Psoas muscle (tissue), 8 donors: ENCODE measurements around the gene DSC1. TPM values are rescaled to one million over a fixed set of nuclear protein-coding genes. Genes with fewer than 3 reads are reported as not detected.
"Not testable (repeated sequence)": the region's sequence is repeated elsewhere in the genome, so short reads cannot be mapped to it uniquely, and the experiment has no call there.

Experiments used
- ATAC-seq, 4 donors: fragments of 200-7000 bp; cut with Tn5 transposase; one replicate each; pipeline ENCODE4 v1.9.1; 2020; ENCODE audit warnings: moderate library complexity in 3 of 4, mild to moderate bottlenecking in 2 of 4
- DNase-seq, 2 donors: peaks; one replicate each; pipeline ENCODE4 v3.0.0-alpha.2; 2020
- H3K27ac ChIP-seq: fragments of 200-600 bp; one replicate; pipeline ENCODE4 v1.8.0; 2022
- H3K27me3 ChIP-seq, 3 donors: fragments of 200-600 bp in 1 of 3; one replicate each; pipeline versions ENCODE4 v1.6.1 to v1.8.0; 2013 to 2022; ENCODE audit warnings: low read length in 2 of 3, mild to moderate bottlenecking in 2 of 3, moderate library complexity in 1 of 3; ENCODE audit not compliant: insufficient read depth in 3 of 3
- H3K36me3 ChIP-seq, 2 donors: fragments of 200-600 bp in 1 of 2; one replicate each; pipeline versions ENCODE4 v1.6.1 to v1.8.0; 2013 to 2022; ENCODE audit warnings: low read depth in 1 of 2, mild to moderate bottlenecking in 1 of 2, moderate library complexity in 1 of 2; ENCODE audit not compliant: insufficient read depth in 1 of 2
- H3K4me1 ChIP-seq: fragments of 200-600 bp; one replicate; pipeline ENCODE4 v1.8.0; 2022
- H3K4me3 ChIP-seq: fragments of 200-600 bp; one replicate; pipeline ENCODE4 v1.8.0; 2022; ENCODE audit warnings: mild to moderate bottlenecking
- H3K9me3 ChIP-seq: fragments of 200-600 bp; one replicate; pipeline ENCODE4 v1.8.0; 2022
- WGBS, 3 donors: extraction: QIAGEN DNeasy Blood & Tissue Kit; methylation state at CpG; one replicate each; pipeline versions ENCODE4 v1.1.6 to v1.1.7; 2013; 5-methylcytosine and 5-hydroxymethylcytosine counted together
- intact Hi-C, 2 donors: fragments of 100-400 bp; cut with DNase I; formaldehyde crosslinking; loops; one replicate each; pipeline versions ENCODE4 v1.11.0 to v1.14.2; 2022
- polyA plus RNA-seq, 3 donors: library from polyadenylated mRNA; stranded (reverse); fragments of 200-250 nt; gene quantifications; one replicate each; pipeline ENCODE4 v1.2.3, GENCODE V29; 2013
- total RNA-seq, 4 donors: library from RNA; stranded (reverse); fragmentation: NEBNext Ultra II Directional in 2 of 4; extraction: Animal tissue kit (Norgen Biotek cat#: 25700) in 2 of 4; gene quantifications; one replicate each; pipeline versions ENCODE4 v1.2.1 to v1.2.4, GENCODE V29; 2021 to 2023
- TF ChIP-seq, protein P1 (sequence below): fragments of 200-600 bp; IDR thresholded peaks from one replicate; pipeline ENCODE4 v1.8.0; 2022; ENCODE audit warnings: antibody characterized with exemption
- donor health status: healthy with polysubstance abuse.
- donor health status: DM: no; HTN: no; CAD: no; lungs with moderate emphysema.
- donor health status: Bipolar disorder and iron deficiency.
- donor health status: healthy.
- donor health status: DM: yes; HTN: yes; CAD: no.
- donor health status: DM: no; HTN: no; CAD: no.
- donor health status: DM: no; HTN: no; CAD: no.
- donor health status: DM: yes; HTN: yes; CAD: no.

The DSC1 gene
- total and polyA plus RNA-seq, 7 donors, result not detected

DNA sequence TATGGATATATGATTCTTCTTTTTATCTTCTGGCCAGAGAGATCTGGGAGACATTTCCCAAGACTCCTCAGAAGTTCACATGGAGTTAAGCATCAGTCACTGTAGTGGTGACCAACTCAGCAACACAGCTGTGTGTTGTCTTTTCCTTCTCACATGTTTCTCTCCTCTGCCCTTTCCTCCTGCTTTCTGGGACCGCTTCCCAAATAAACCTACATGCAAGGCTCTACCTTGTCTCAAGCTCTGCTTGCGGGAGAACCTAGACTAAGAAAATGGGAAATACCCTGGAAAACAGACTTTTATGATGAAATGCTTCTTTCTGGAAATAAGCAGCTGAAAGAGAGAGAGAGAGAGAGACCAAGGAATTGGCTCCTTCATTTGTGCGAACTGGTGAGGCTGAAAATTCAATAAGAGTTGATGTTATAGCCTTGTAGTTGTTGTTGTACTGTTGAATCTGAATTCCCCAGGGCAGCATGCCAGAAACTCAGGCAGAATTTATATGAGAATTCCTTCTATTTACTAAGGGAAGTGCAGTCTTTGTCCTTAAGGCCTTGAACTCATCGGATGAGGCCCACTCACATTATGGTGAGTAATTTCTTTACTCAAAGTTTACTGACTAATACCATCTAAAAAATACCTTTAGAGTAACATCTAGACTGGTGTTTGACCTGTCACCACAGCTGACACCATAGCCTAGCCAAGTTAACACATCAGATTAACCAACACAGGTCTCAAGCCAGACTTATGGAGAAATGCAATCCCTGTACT, 22.7 kb upstream of the DSC1 start:
- TF ChIP-seq, protein P1, sequence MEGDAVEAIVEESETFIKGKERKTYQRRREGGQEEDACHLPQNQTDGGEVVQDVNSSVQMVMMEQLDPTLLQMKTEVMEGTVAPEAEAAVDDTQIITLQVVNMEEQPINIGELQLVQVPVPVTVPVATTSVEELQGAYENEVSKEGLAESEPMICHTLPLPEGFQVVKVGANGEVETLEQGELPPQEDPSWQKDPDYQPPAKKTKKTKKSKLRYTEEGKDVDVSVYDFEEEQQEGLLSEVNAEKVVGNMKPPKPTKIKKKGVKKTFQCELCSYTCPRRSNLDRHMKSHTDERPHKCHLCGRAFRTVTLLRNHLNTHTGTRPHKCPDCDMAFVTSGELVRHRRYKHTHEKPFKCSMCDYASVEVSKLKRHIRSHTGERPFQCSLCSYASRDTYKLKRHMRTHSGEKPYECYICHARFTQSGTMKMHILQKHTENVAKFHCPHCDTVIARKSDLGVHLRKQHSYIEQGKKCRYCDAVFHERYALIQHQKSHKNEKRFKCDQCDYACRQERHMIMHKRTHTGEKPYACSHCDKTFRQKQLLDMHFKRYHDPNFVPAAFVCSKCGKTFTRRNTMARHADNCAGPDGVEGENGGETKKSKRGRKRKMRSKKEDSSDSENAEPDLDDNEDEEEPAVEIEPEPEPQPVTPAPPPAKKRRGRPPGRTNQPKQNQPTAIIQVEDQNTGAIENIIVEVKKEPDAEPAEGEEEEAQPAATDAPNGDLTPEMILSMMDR, result no peak
- 65 to 76% (median 74%) methylated on average over 4 of the region's 4 CpGs for WGBS, 3 donors
- Histone ChIP-seq H3K27me3 (no peaks in the 10 kb centered on the region), H3K9me3 (peaks cover 3% of the 10 kb centered on the region), H3K4me1 (no peaks in the 10 kb centered on the region), H3K27ac (no peak overlapping the region), H3K36me3 (no peaks in the 10 kb centered on the region), H3K4me3 (no peak overlapping the region)
- intact Hi-C loops, result no loop called here
- ATAC-seq (no peak), DNase-seq (no peak)

DNA sequence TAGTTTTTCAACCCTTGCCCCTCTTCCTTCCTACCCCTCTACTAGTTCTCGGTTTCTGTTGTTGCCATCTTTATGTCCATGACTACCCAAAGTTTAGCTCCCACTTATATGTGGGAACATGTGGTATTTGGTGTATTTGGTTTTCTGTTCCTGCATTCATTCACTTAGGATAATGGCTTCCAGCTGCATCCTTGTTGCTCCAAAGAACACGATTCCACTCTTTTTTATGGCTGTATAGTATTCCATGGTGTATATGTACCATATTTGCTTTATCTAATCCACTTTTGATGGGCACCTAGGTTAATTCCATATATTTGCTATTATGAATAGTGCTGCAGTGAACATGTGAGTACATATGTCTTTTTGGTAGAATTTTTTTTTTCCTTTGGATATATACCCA, 20.6 kb upstream of the DSC1 start:
- no peaks in the 10 kb centered on the region for H3K27me3 ChIP-seq
- no peak for DNase-seq
- TF ChIP-seq, protein P1, result no peak
- no peak overlapping the region for H3K27ac ChIP-seq
- intact Hi-C loops, result no loop called here
- peaks cover 3% of the 10 kb centered on the region for H3K9me3 ChIP-seq
- no peaks in the 10 kb centered on the region for H3K4me1 ChIP-seq
- no peak overlapping the region for H3K4me3 ChIP-seq
- no peaks in the 10 kb centered on the region for H3K36me3 ChIP-seq
- ATAC-seq, result no peak
- WGBS, 3 donors, result 86 to 90% (median 88%) methylated on average over 2 of the region's 2 CpGs

DNA sequence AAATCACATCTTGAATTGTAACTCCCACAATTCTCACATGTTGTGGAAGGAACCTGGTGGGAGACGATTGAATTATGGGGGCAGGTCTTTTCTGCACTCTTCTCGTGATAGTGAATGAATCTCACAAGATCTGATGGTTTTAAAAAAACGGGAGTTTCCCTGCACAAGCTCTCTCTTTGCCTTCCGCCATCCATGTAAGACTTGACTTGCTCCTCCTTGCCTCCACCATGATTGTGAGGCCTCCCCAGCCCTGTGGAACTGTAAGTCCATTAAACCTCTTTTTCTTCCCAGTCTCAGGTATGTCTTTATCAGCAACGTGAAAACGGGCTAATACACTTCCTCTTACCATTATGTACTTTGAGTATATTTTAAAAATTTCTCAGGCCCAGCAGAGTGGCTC, 14.7 kb upstream of the DSC1 start:
- H3K4me1 ChIP-seq, H3K4me3 ChIP-seq, intact Hi-C loops, ATAC-seq, H3K9me3 ChIP-seq, H3K27ac ChIP-seq, H3K36me3 ChIP-seq, H3K27me3 ChIP-seq, DNase-seq: not testable (repeated sequence)
- 89 to 94% (median 90%) methylated on average over 6 of the region's 6 CpGs for WGBS, 3 donors

DNA sequence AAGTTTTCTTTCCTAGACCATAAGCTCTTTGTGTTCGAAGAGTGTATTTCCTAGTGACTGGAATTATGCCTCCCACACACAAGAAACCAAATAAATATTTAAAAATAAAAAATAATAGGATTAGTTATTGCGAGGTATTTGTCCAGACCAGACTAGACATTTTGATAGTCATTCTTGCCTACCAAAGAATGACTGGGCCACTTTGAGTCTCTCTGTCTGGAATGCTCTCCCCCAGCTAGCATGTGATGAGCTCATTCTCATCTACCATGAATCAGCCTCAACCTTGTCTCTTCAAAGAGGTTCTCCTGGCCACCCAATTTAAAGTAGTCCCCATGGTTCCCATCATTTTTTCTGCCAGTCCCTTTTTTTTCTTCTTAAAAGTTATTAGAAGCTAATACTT, 13.9 kb upstream of the DSC1 start:
- TF ChIP-seq, protein P1, result no peak
- ATAC-seq (no peak), DNase-seq (no peak)
- intact Hi-C loops, result no loop called here
- Histone ChIP-seq H3K9me3 (no peaks in the 10 kb centered on the region), H3K4me1 (no peaks in the 10 kb centered on the region), H3K27me3 (no peaks in the 10 kb centered on the region), H3K27ac (no peak overlapping the region), H3K4me3 (no peak overlapping the region), H3K36me3 (no peaks in the 10 kb centered on the region)
- WGBS, 3 donors, result 81 to 91% (median 88%) methylated on average over 2 of the region's 2 CpGs

GRCh38 chr18:31171144-31171839, 8.6 kb upstream of the DSC1 start:
- no peaks in the 10 kb centered on the region for H3K4me1 ChIP-seq
- no peaks in the 10 kb centered on the region for H3K27me3 ChIP-seq
- H3K27ac ChIP-seq, result no peak overlapping the region
- no peak overlapping the region for H3K4me3 ChIP-seq
- no peak for DNase-seq
- no peaks in the 10 kb centered on the region for H3K9me3 ChIP-seq
- H3K36me3 ChIP-seq, result no peaks in the 10 kb centered on the region
- intact Hi-C loops, result no loop called here
- ATAC-seq, result no peak
- 40 to 45% (median 44%) methylated on average over 1 of the region's 1 CpG for WGBS, 3 donors
- TF ChIP-seq, protein P1, result no peak
